OCI-LY1 (cell line): ENCODE measurements around the gene PIP4P1.

Experiments used
- H2AFZ ChIP-seq: fragments of 200-600 bp; sonication (generic), shearing (Covaris generic); 2 replicates; pipeline ENCODE4 v1.6.0; 2014; ENCODE audit warnings: antibody characterized with exemption, mild to moderate bottlenecking, low read length
- H3F3A ChIP-seq: fragments of 200-600 bp; sonication (generic), shearing (Covaris generic); 2 replicates; pipeline ENCODE4 v1.6.0; 2014; ENCODE audit warnings: mild to moderate bottlenecking, antibody characterized with exemption, low read length, moderate library complexity; ENCODE audit not compliant: insufficient read depth
- H3K27ac ChIP-seq: fragments of 200-600 bp; sonication (generic); 2 replicates; pipeline ENCODE4 v1.5.1; 2014; ENCODE audit warnings: low read length, mixed run types, mild to moderate bottlenecking, low read depth; ENCODE audit not compliant: poor library complexity, severe bottlenecking
- H3K27me3 ChIP-seq: fragments of 200-600 bp; sonication (generic); 2 replicates; pipeline ENCODE4 v1.6.0; 2014; ENCODE audit warnings: antibody characterized with exemption, mild to moderate bottlenecking, low read length, moderate library complexity; ENCODE audit not compliant: insufficient read depth
- H3K36me3 ChIP-seq: fragments of 200-600 bp; sonication (generic); 2 replicates; pipeline ENCODE4 v1.6.1; 2014; ENCODE audit warnings: mild to moderate bottlenecking, antibody characterized with exemption, low read length, moderate library complexity, mixed read lengths; ENCODE audit not compliant: insufficient read depth
- H3K4me1 ChIP-seq: fragments of 200-600 bp; sonication (generic); 2 replicates; pipeline ENCODE4 v1.5.1; 2014; ENCODE audit warnings: mild to moderate bottlenecking, low read length, moderate library complexity; ENCODE audit not compliant: insufficient read depth, severe bottlenecking
- H3K4me2 ChIP-seq: fragments of 200-600 bp; sonication (generic), shearing (Covaris generic); 2 replicates; pipeline ENCODE4 v1.6.1; 2014; ENCODE audit warnings: low read length
- H3K4me3 ChIP-seq: fragments of 200-600 bp; sonication (generic); 2 replicates; pipeline ENCODE4 v1.5.1; 2014; ENCODE audit warnings: low read length, low read depth, mild to moderate bottlenecking, mixed read lengths; ENCODE audit not compliant: poor library complexity, severe bottlenecking
- H3K79me2 ChIP-seq: fragments of 200-600 bp; shearing (Covaris generic); 2 replicates; pipeline ENCODE4 v1.6.1; 2016; ENCODE audit warnings: mixed run types, low read length, mixed read lengths; ENCODE audit not compliant: insufficient read depth
- H3K9ac ChIP-seq: fragments of 200-600 bp; sonication (generic), shearing (Covaris generic); 2 replicates; pipeline ENCODE4 v1.6.1; 2014; ENCODE audit warnings: mild to moderate bottlenecking, low read length, mixed read lengths
- H3K9me2 ChIP-seq: fragments of 200-600 bp; sonication (generic), shearing (Covaris generic); 2 replicates; pipeline ENCODE4 v1.6.1; 2014; ENCODE audit warnings: low read depth, mild to moderate bottlenecking, low read length, mixed read lengths
- H3K9me3 ChIP-seq: fragments of 200-600 bp; shearing (Covaris generic); 2 replicates; pipeline ENCODE4 v1.6.1; 2014; ENCODE audit warnings: low read length, mixed read lengths
- H4K20me1 ChIP-seq: fragments of 200-600 bp; sonication (generic), shearing (Covaris generic); 2 replicates; pipeline ENCODE4 v1.6.0; 2016; ENCODE audit warnings: mild to moderate bottlenecking, low read length; ENCODE audit not compliant: insufficient read depth
- EZH2 ChIP-seq: fragments of 200-600 bp; sonication (generic), shearing (Covaris generic); IDR thresholded peaks from 2 replicates; pipeline ENCODE4 v1.8.0; 2017; ENCODE audit warnings: borderline replicate concordance, mixed run types, mild to moderate bottlenecking, antibody characterized with exemption, low read length, moderate library complexity, mixed read lengths
- TF ChIP-seq, protein P1 (sequence below): fragments of 200-600 bp; sonication (generic), shearing (Covaris generic); IDR thresholded peaks from 2 replicates; pipeline ENCODE4 v1.5.1; 2017; ENCODE audit warnings: mild to moderate bottlenecking, antibody characterized with exemption, low read length, moderate library complexity, mixed read lengths

PIP4P1 gene

GRCh38 chr14:20435582-20436362 is 25.5 kb downstream of the PIP4P1 start, which contains the start of gene KLHL33:
Gene KLHL33, minus strand, starts transcription at chr14:20436166. Its CDS starts 355 bp downstream, at chr14:20435811.
- Histone ChIP-seq H3K27ac (no peak within 1 kb of the TSS), H3K36me3 (no peaks in the 10 kb centered on the region), H3K4me3 (no peak within 1 kb of the TSS), H3K9ac (no peak within 1 kb of the TSS), H4K20me1 (no peaks in the 10 kb centered on the region), H3K9me2 (no peaks in the 10 kb centered on the region), H3F3A (no peaks in the 10 kb centered on the region), H3K4me2 (no peak within 1 kb of the TSS), H3K4me1 (no peaks in the 10 kb centered on the region), H2AFZ (no peak within 1 kb of the TSS), H3K27me3 (0 out of 2 replicates have a peak, but pooled peaks cover 3% of the 10 kb centered on the region), H3K79me2 (no peaks in the 10 kb centered on the region), H3K9me3 (no peaks in the 10 kb centered on the region)
- TF ChIP-seq, protein P1, sequence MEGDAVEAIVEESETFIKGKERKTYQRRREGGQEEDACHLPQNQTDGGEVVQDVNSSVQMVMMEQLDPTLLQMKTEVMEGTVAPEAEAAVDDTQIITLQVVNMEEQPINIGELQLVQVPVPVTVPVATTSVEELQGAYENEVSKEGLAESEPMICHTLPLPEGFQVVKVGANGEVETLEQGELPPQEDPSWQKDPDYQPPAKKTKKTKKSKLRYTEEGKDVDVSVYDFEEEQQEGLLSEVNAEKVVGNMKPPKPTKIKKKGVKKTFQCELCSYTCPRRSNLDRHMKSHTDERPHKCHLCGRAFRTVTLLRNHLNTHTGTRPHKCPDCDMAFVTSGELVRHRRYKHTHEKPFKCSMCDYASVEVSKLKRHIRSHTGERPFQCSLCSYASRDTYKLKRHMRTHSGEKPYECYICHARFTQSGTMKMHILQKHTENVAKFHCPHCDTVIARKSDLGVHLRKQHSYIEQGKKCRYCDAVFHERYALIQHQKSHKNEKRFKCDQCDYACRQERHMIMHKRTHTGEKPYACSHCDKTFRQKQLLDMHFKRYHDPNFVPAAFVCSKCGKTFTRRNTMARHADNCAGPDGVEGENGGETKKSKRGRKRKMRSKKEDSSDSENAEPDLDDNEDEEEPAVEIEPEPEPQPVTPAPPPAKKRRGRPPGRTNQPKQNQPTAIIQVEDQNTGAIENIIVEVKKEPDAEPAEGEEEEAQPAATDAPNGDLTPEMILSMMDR: no peak
- no peak for TF ChIP-seq EZH2

- H3K4me3 ChIP-seq: no peak overlapping the region
- no peaks in the 10 kb centered on the region for H3K9me3 ChIP-seq
- no peak overlapping the region for H3K27ac ChIP-seq
- H3K79me2 ChIP-seq: no peaks in the 10 kb centered on the region
- H3K36me3 ChIP-seq: no peaks in the 10 kb centered on the region
- no peaks in the 10 kb centered on the region for H4K20me1 ChIP-seq
- H3K4me1 ChIP-seq: no peaks in the 10 kb centered on the region
- no peak overlapping the region for H2AFZ ChIP-seq
- H3K9me2 ChIP-seq: no peaks in the 10 kb centered on the region
- no peak overlapping the region for H3K9ac ChIP-seq
- no peak for TF ChIP-seq EZH2
- TF ChIP-seq, protein P1: no peak
- H3K4me2 ChIP-seq: no peak overlapping the region
- no peaks in the 10 kb centered on the region for H3F3A ChIP-seq
- 0 out of 2 replicates have a peak, but pooled peaks cover 3% of the 10 kb centered on the region for H3K27me3 ChIP-seq
These were observed 26.3 kb downstream of the PIP4P1 start for GRCh38 chr14:20434701-20435581.

DNA sequence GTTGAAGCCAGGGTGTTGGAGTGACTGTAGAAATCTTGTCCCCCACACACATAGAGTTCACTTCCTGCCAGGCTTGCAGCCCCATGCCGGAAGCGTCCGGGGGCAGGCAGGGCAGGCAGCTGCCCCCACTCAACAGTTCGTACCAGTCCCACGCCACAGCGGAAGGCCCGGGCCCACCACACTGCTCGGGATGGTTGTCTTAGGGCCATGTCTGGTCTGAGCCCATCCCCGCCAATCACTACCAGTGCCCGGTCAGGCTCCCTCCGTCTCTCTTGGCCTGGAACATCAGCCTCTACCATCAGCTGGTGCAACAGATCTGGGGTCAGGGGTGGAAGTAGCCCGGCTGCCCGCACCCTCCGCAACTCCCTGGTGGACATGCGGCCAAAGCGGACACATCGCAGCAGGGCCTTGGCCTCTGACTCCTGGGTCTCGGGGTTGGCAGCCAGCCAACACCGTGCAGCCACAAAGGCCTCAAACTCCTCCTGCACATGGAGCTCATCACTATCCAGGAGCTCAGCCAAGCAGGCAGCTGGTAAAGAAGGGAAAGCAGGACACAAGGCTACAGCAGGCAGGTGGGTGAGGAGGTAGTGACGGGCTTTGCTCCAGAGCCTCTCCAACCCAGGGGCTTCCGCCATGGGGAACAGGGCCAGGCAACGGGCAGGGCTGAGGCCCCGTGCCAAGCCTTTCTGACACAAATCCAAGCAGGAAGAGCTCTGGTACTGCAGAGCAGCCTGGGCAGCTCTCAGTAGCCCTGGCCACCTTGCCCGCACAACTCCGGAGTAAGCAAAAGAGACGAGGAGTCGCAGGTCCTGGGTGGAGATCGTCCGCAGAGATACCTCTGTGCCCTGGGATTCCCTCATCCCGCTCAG is 31.2 kb downstream of the PIP4P1 start:
- Histone ChIP-seq H3F3A (no peaks in the 10 kb centered on the region), H3K27ac (no peak overlapping the region), H3K27me3 (no peaks in the 10 kb centered on the region), H3K4me3 (no peak overlapping the region), H3K9ac (no peak overlapping the region), H3K79me2 (no peaks in the 10 kb centered on the region), H4K20me1 (no peaks in the 10 kb centered on the region), H3K9me3 (no peaks in the 10 kb centered on the region), H2AFZ (no peak overlapping the region), H3K4me1 (peaks cover 14% of the 10 kb centered on the region), H3K36me3 (no peaks in the 10 kb centered on the region), H3K9me2 (no peaks in the 10 kb centered on the region), H3K4me2 (no peak overlapping the region)
- no peak for TF ChIP-seq EZH2
- TF ChIP-seq, protein P1: no peak
